NCI-H1092 treated with DMSO at 0.1 percent for 48 hours (cell line): ENCODE measurements around the gene SPECC1.
"Not testable (repeated sequence)": the region's sequence is repeated elsewhere in the genome, so short reads cannot be mapped to it uniquely, and the experiment has no call there.

Experiments
- DNase-seq: peaks from one replicate; lab custom pipeline; 2025; lab: John Stamatoyannopoulos, UW

SPECC1 gene

GRCh38 chr17:20207262-20207985, 198.3 kb downstream of the SPECC1 start:
- DNase-seq, result no peak

- DNase-seq, result no peak
Measured at GRCh38 chr17:20208717-20209116, 199.6 kb downstream of the SPECC1 start.

- DNase-seq, result no peak
Measured at GRCh38 chr17:20210180-20210579, 201.0 kb downstream of the SPECC1 start.

- DNase-seq, result no peak
Measured at GRCh38 chr17:20210614-20211013, 201.5 kb downstream of the SPECC1 start.

GRCh38 chr17:20211246-20211645, 202.1 kb downstream of the SPECC1 start:
- DNase-seq, result no peak

- DNase-seq, result no peak
Measured at GRCh38 chr17:20213449-20213848, 204.3 kb downstream of the SPECC1 start.

- DNase-seq, result no peak
Measured at GRCh38 chr17:20214794-20215193, 205.6 kb downstream of the SPECC1 start.

GRCh38 chr17:20216154-20216815, 207.1 kb downstream of the SPECC1 start:
- DNase-seq, result no peak

GRCh38 chr17:20216853-20217252, 207.7 kb downstream of the SPECC1 start:
- DNase-seq, result no peak

- no peak for DNase-seq
Measured at GRCh38 chr17:20217677-20218076, 208.5 kb downstream of the SPECC1 start.

- DNase-seq, result no peak
Measured at GRCh38 chr17:20218272-20218671, 209.1 kb downstream of the SPECC1 start.

- DNase-seq, result no peak
Measured at GRCh38 chr17:20223808-20224328, 214.7 kb downstream of the SPECC1 start.

GRCh38 chr17:20224379-20224778, 215.2 kb downstream of the SPECC1 start:
- no peak for DNase-seq

GRCh38 chr17:20225162-20226115, 216.3 kb downstream of the SPECC1 start:
- no peak for DNase-seq

- DNase-seq, result peak; percentile 55
Measured at GRCh38 chr17:20226814-20227482, 217.8 kb downstream of the SPECC1 start.

GRCh38 chr17:20227720-20228370, 218.7 kb downstream of the SPECC1 start:
- not testable (repeated sequence) for DNase-seq

- DNase-seq, result no peak
Measured at GRCh38 chr17:20228410-20228809, 219.3 kb downstream of the SPECC1 start.

GRCh38 chr17:20228860-20229259, 219.7 kb downstream of the SPECC1 start:
- DNase-seq, result no peak

GRCh38 chr17:20230924-20231323, 221.8 kb downstream of the SPECC1 start:
- no peak for DNase-seq

- DNase-seq, result no peak
Measured at GRCh38 chr17:20232611-20233010, 223.5 kb downstream of the SPECC1 start.

- DNase-seq, result no peak
Measured at GRCh38 chr17:20234276-20234675, 225.1 kb downstream of the SPECC1 start.
